ENCODE results near the gene PLEKHG4B.

DNA sequence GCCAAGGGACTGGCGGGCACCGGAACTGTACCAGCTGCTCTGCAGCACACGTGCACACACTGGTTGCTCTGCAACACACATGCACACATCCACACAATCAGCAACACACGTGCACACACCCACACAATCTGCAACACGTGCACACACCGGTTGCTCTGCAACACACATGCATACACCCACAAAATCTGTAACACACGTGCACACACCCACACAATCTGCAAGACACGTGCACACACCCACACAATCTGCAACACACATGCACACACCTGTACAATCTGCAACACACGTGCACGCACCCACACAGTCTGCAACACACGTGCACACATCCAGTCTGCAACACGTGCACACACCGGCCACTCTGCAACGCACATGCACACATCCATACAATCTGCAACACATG is 17.9 kb downstream of the PLEKHG4B start:
- TF ChIP-seq, protein P1, sequence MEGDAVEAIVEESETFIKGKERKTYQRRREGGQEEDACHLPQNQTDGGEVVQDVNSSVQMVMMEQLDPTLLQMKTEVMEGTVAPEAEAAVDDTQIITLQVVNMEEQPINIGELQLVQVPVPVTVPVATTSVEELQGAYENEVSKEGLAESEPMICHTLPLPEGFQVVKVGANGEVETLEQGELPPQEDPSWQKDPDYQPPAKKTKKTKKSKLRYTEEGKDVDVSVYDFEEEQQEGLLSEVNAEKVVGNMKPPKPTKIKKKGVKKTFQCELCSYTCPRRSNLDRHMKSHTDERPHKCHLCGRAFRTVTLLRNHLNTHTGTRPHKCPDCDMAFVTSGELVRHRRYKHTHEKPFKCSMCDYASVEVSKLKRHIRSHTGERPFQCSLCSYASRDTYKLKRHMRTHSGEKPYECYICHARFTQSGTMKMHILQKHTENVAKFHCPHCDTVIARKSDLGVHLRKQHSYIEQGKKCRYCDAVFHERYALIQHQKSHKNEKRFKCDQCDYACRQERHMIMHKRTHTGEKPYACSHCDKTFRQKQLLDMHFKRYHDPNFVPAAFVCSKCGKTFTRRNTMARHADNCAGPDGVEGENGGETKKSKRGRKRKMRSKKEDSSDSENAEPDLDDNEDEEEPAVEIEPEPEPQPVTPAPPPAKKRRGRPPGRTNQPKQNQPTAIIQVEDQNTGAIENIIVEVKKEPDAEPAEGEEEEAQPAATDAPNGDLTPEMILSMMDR (conservative IDR thresholded peaks at IDR 0.05): no peak
- no peak for TF ChIP-seq ZFX (IDR thresholded peaks at IDR 0.05)
